ENCODE results near the gene CPA1.
"Not testable (repeated sequence)": the region's sequence is repeated elsewhere in the genome, so short reads cannot be mapped to it uniquely, and the experiment has no call there.

The CPA1 gene

DNA sequence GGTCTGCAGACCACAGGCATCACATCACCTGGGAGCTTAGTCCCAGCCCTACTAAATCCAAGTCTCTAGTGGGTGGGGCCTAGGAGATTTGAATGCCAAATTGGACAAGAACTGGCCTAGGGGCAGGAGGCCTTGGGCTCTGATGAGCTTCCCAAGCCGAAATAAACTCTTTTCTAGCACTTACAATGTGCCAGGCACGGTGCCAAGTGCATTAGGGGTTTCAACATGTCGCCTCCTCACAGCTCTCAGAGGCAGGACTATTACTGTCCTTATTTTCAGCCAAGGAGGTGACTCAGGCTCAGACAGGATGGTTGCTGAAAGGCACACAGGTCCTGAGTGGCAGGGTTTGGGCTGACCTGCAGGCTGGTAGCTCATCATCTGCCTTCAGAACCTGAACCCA, 9.2 kb upstream of the CPA1 start:
- FAIRE-seq: no peak
- DNase-seq (ENCODE audit: insufficient read length, low spot score): no peak

DNA sequence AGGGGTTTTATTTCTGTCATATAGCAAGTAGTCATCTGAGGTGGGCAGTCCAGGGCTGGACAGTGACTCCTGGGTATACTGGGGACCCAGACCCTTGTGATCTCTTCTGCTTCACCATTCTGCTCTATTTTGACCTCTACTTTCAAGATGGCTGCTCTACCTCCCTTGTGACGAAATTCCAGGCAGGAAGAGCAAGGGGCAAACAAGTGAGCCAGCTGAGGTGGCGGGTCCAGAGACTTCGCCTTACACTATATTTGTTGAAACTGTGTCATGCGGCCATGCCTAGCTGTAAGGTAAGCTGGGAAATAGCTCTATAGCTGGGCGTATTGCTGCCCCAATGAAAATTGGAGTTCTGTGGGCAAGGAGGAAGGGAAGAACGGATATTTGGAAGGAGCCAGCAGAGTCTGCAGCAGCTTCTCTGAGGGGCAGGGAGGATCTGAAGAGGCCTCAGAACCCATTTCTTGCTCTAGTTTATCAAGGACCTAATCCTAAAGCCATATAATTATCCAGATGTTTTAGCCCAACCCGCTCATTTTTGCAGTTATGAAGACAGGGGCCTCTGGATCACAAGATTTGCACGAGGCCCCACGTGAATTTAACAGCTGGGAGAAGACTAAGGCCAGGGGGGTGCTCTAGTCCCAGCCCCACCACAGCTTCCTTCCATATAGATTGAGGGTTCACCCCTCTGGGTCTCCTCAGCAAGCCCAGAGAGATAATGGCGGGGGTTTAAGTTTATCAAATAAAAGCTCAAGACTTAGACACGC, 7.7 kb upstream of the CPA1 start:
- FAIRE-seq: no peak
- no peak for DNase-seq (ENCODE audit: insufficient read length, low spot score)

DNA sequence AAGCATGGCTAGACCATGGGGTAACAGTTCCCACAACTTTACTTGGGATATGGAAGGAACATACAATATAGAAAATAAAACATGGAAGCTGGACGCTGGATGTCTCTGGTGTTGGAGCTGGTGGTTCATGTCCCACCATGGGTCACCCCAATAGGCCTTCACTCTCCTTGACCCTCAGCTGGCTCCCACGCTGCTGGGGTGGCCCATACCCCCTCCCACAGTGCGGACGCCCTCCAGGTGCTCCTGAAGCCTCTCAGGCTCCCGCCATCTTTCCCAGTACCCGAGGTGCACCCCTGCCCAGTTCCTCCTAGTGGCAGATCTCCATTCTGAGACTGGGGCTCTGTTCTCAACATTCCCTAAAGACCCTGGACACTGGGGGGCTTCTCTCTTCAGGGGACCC, 5.8 kb upstream of the CPA1 start:
- DNase-seq (ENCODE audit: insufficient read length, low spot score): no peak
- no peak for FAIRE-seq

DNA sequence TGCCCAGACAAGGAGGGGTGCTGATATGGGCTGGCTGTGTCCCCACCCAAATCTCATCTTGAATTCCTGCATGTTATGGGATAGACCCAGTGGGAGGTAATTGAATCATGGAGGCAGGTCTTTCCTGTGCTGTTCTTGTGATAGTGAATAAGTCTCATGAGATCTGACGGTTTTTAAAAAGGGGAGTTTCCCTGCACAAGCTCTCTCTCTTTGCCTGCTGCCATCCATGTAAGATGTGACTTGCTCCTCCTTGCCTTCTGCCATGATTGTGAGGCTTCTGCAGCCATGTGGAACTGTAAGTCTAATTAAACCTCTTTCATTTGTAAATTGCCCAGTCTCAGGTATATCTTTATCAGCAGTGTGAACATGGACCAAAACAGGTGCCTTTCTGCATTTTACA, 3.8 kb upstream of the CPA1 start:
- not testable (repeated sequence) for FAIRE-seq; DNase-seq (ENCODE audit: insufficient read length, low spot score)

DNA sequence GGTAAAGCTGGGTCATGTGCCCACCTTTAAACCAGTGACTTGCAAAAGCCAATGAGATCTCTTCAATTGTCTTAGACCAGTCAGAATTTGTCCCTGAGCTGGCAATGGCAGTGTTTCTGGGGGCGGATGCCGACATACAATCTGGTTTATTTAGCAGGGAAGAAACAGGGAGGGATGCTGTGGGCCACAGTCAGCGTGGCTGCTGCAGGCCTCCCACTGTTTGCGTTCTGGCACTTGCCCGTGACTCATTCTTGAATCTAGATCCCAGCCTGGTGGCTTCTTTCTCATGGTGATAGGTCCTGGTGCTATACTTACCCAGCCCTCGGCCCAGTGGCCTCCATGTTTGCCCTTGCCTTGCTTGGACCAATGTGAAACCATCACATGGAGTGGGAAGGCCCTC, 3.1 kb upstream of the CPA1 start:
- DNase-seq (ENCODE audit: insufficient read length, low spot score) (no peak), FAIRE-seq (no peak)

DNA sequence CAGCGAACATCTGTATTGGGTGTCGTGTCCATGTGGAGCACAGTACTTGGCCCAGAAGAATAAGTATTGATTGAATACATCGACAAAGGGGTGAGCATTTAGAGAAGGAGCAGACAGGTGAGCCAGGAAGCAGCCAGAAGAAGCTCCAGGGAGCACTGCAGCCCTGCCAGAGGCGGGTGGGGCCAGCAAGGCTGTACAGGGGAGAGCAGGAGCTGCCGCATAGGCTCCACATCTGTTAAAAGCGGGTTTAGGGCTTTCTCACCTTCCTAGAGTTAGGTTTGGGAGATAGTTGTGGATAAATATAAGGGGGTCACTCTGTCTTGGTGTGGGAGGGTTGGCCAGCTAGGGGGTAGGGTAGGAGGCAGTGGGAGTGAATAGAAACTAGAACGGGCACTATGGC, 1.3 kb upstream of the CPA1 start:
- no peak for FAIRE-seq
- DNase-seq (ENCODE audit: insufficient read length, low spot score): no peak

DNA sequence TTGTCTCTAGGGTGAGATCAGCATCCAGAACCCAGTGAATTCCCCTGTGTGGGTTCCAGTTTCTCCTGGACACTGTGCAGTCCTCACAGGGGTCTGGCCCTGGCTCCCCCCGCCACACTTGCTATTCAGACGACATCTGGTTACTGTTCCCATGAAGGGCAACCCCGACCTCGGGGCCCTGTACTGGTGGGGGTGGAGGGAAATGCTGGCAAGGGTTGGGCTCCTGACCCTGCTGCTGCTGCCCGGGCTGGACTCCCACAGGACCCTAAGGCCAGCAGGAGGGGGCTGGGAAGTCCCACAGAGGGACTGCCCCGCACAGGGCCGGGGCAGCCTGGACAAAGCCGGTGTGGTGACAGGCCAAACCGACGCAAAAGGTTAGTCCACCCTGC, 768 bp upstream of the CPA1 start:
- FAIRE-seq (no peak), DNase-seq (ENCODE audit: insufficient read length, low spot score) (no peak)

DNA sequence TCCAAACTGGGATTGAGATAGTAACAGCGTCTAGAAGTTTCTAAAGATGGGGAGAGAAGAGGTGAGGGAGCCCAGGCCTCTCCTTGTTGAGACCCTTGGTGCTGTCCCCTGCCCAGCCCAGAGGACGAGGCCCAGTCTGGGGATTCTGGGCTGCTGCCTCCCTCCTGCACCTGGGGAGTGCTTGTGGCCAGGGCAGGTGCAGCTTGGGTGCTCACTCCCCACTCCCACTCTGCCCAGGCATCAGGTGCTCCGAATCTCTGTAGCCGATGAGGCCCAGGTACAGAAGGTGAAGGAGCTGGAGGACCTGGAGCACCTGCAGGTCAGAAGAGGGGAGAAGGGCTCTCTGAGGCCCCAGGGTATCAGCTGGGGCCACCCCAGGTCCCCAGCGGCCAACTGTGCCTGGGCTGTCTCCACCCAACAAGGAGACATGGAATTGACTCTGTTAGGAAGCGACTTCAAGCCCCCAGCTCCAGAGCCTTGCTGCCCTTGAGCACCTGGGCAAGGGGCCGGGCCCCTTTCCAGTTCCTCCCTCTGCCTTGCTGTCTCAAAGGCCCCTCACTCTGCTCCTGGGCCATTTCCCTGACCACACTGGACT, 664 bp downstream of the CPA1 start:
- DNase-seq (ENCODE audit: insufficient read length, low spot score) (no peak), FAIRE-seq (no peak)

DNA sequence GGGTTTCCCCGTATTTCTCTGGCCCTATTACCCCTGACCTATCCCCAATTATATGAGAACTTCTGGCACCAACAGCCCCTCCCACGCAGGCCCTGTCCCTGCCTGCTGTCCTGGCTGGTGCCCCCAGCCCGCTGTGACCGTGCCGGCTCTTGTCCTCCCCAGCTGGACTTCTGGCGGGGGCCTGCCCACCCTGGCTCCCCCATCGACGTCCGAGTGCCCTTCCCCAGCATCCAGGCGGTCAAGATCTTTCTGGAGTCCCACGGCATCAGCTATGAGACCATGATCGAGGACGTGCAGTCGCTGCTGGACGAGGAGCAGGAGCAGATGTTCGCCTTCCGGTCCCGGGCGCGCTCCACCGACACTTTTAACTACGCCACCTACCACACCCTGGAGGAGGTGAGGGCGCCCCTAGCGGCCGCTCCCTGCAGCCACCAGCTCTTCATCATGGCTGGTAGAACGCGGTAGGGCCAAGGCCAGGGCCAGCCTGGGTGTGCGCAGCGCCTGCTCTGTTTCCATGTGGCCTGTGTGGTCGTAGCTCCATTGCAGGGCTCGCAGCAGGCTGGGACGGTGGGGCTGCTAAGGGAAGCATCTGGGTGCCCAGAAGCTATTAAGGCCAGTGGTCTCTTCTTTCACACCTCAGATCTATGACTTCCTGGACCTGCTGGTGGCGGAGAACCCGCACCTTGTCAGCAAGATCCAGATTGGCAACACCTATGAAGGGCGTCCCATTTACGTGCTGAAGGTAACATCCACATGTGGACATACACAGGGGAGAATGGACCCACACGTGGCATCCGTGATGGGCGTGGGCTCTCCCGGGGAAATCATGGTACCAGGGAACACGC, 1.4 kb downstream of the CPA1 start:
- FAIRE-seq: no peak
- no peak for DNase-seq (ENCODE audit: insufficient read length, low spot score)

DNA sequence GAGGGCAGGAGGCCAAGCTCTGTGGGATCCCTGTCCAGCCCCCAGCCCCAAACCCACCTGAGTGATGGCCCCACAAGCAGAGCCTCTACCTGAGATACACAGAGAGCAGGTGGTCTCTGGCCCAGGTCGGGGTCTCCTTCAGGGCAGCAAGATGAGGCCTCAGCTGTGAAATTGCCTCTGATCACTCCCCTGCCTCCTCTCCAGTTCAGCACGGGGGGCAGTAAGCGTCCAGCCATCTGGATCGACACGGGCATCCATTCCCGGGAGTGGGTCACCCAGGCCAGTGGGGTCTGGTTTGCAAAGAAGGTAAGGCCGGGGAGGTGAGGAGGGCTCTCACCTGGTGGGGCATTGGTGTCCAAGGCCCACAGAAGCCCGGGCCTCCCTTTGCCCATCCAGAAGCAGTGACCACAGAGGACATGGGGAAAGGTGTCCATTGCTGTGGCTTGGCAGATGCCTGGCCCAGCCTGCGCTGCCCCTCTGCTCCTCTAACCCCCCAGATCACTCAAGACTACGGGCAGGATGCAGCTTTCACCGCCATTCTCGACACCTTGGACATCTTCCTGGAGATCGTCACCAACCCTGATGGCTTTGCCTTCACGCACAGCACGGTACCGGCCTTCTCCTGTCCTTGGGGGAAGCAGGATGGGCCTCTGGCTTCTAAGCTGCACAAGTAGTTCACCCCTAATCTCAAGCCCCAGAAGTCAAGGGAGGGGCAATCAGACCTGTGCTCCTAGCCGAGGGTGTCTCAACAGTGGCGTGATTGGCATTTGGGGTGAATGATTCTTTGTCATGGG, 3.1 kb downstream of the CPA1 start:
- FAIRE-seq (no peak), DNase-seq (ENCODE audit: insufficient read length, low spot score) (no peak)

DNA sequence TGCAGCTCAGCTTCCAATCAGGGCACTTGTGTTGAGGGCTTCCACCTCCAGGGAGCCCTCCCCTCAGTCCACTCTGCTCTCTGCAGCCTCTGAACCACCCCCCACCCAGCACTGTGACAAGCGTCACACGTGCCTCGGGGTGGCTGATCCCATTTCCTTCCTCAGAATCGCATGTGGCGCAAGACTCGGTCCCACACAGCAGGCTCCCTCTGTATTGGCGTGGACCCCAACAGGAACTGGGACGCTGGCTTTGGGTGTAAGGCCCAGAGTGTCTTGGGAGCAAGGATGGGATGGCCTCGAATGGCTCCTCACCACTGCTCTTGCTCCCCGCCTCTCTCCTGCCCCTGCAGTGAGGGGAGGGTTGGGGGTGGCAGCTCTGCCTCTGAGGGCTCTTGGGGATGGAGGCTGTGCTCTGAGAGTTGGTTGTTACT, 4.1 kb downstream of the CPA1 start:
- no peak for FAIRE-seq
- no peak for DNase-seq (ENCODE audit: insufficient read length, low spot score)

DNA sequence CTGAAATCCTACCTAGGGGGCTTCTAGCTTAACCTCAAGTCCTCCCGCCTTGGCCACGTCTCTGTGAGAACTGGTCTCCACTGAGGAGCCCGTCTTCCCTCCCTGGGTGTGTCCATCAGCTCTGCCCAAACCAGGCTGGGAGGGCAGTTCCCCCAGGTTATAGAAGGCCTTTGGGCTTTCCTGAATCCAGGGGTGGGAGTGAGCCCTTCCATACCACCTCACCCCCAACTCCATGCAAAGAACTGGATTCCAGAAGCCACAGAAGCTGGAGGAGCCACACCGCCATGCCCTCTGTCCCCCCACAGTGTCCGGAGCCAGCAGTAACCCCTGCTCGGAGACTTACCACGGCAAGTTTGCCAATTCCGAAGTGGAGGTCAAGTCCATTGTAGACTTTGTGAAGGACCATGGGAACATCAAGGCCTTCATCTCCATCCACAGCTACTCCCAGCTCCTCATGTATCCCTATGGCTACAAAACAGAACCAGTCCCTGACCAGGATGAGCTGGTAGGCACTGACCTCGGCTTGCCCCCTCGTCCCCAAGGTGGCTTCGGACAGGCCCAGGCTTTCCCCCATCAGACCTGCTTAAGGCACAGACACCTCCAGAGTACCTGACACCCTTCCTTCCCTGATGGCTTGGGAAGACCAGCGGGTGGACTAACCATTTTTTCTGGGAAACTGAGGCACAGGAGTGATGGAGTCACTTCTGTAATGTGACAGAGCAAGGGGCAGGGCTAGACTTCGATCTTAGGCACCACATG, 4.7 kb downstream of the CPA1 start:
- DNase-seq (ENCODE audit: insufficient read length, low spot score) (no peak), FAIRE-seq (no peak)

DNA sequence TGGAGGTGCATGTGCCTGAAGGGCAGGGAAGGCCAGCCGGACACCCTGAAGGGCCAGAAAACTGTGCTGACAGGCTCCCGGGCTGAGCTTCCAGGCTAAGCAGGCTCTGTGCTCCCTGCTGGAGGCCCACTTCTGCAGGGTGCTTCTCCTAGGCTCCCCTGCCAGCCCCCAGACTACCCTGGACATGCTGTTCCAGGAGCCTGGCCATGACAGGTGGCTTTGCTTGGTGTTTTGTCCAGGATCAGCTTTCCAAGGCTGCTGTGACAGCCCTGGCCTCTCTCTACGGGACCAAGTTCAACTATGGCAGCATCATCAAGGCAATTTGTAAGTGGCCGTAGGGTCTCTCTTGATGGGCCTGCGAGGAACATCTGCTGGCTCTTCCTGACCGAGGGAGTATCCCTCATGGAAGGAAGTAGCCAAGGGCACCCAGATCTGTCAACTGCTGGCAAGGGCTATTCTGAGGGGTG, 5.3 kb downstream of the CPA1 start:
- DNase-seq (ENCODE audit: insufficient read length, low spot score) (no peak), FAIRE-seq (no peak)

DNA sequence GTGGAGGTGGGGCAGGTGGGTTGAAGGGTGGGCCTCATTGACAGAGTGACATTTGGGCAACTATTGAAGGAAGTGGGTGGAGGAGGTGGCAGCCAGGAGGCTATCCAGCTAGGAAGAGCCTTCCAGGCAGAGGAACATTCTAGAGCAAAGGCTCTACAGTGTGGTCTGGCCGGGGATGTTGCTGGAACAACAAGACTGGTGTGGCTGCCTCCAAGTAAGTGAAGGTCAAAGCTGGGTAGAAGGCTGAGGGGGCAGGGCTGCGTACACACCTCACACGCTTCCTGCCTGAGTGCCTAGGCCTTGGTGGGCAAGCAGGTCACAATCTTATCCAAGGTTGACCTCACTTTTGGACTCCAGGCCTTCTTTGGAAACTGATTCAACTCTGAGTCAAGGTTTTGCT, 6.6 kb downstream of the CPA1 start:
- DNase-seq (ENCODE audit: insufficient read length, low spot score) (no peak), FAIRE-seq (no peak)

DNA sequence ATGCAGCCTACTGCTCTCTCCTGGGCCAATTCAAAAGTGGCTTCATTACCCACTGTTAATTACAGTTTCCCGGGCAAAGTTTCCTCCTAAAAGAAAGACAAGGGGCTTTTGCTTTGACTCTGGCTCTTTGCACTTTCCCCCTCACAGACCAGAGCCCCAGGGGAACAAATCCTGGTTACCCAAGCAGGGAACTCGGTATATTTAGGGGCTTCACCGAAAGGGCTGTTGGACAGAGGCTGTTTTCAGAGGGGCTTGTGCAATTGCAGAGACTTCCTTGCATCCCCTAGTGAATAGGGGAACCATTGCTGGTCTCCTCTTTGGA, 7.0 kb downstream of the CPA1 start:
- FAIRE-seq (no peak), DNase-seq (ENCODE audit: insufficient read length, low spot score) (no peak)

DNA sequence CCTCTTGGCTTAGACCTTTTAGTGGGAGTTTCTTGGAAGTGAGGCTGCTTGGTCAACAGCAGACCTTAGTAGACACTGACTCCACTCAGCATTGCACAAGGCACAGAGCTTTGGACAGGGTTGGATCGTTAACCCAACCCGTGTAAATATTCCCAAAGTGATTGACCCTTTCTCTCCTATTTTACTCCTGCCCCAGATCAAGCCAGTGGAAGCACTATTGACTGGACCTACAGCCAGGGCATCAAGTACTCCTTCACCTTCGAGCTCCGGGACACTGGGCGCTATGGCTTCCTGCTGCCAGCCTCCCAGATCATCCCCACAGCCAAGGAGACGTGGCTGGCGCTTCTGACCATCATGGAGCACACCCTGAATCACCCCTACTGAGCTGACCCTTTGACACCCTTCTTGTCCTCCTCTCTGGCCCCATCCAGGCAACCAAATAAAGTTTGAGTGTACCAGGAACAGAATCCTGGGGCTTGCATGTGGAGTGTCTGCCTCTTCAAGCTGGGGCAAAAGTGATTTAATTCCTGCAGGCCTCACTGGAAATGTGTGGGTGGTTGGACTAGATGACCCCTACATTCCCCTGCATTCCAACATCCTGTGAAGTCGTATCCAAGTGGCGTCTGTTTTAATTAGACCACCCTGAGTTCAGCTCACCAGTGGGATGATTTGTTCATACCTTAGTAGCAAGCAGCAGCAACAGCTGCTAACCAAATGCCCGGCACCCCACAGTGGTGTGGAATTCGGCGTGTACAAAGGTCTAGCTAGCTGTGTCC, 7.5 kb downstream of the CPA1 start:
- DNase-seq (ENCODE audit: insufficient read length, low spot score) (no peak), FAIRE-seq (no peak)

DNA sequence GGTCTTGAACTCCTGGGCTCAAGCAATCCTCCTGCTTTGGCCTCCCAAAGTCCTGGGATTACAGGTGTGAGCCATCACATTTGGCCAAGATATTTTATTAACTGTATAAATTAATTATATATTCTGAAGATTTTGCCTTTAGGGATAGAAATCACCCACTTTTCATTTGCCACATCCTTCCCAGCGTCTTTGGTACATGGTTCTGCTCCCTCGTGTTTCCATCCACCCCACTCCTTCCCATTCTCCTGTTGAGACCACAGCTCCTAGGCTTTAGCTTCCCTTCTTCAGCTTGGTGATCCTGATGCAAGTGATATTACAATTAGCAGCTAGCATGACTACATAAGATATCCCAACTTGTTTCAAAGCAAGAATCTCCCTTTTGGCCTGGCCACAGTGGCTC, 8.4 kb downstream of the CPA1 start:
- no peak for DNase-seq (ENCODE audit: insufficient read length, low spot score)
- no peak for FAIRE-seq

DNA sequence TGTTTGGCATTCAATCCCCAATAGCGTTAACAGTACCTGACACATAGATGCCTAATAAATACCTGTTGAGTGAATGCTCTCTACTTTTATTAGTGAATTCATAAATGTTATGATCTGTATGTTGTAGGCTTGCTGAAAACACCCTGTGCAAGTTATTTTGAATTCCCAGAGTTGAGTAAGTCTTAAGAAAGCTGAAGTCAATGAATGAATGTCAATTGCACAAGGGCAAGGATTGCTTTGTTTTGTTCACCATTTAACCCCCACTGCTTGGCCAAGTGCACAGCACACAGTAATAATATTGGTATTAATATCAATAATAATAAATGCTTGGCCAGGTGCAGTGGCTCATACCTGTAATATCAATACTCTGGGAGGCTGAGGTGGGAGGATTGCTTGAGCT, 10.2 kb downstream of the CPA1 start:
- FAIRE-seq (no peak), DNase-seq (ENCODE audit: insufficient read length, low spot score) (no peak)

DNA sequence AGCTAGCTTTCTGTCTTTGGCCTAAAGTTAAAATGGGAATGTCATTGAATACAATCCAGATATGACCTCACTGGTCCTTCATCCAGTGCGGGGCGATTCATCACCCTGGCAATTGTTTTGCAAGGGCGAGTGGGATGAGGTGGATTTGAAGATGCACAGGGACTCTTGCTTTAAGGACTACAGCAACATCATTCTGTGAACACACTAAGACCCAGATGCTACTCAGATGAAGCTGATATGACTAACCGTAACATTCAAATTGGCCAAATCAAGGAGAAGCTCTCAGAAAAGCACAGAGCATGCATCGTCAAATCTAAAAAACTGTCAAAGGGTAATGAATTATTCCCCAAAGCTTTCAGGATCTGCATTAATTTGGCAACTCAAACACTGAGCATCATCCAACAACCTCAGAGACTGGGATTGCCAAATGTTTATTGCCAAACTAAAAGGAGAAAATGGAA, 12.8 kb downstream of the CPA1 start:
- DNase-seq (ENCODE audit: insufficient read length, low spot score): no peak
- FAIRE-seq: no peak
